ENCODE data around the gene ROPN1L. TPM values are rescaled to one million over a fixed set of nuclear protein-coding genes. Genes with fewer than 3 reads are reported as not detected.

Gene ROPN1L
- polyA plus RNA-seq, 1 donor from 2014 or later, result 0.52 TPM

- no peaks in the 10 kb centered on the region for H3K9me3 ChIP-seq (ENCODE audit: low read length)
- H3K4me3 ChIP-seq (ENCODE audit: low read length), result no peak overlapping the region
- no peak overlapping the region for H2AFZ ChIP-seq (ENCODE audit: low read depth, low read length)
- no peaks in the 10 kb centered on the region for H3K9me2 ChIP-seq (ENCODE audit: insufficient read depth, low read length)
- H3K36me3 ChIP-seq (ENCODE audit: insufficient read depth, low read length), result no peaks in the 10 kb centered on the region
- H3F3A ChIP-seq (ENCODE audit: insufficient read depth, low read length, poor library complexity, severe bottlenecking), result no peaks in the 10 kb centered on the region
- no peaks in the 10 kb centered on the region for H4K20me1 ChIP-seq (ENCODE audit: insufficient read depth)
- H3K79me2 ChIP-seq (replicated peaks; ENCODE audit: insufficient read depth, low read length), result no peaks in the 10 kb centered on the region
- no peaks in the 10 kb centered on the region for H3K27me3 ChIP-seq (ENCODE audit: insufficient read depth, low read depth, low read length)
- no peak for TF ChIP-seq REST (IDR thresholded peaks at IDR 0.05; ENCODE audit: borderline replicate concordance)
- TF ChIP-seq, protein P1, sequence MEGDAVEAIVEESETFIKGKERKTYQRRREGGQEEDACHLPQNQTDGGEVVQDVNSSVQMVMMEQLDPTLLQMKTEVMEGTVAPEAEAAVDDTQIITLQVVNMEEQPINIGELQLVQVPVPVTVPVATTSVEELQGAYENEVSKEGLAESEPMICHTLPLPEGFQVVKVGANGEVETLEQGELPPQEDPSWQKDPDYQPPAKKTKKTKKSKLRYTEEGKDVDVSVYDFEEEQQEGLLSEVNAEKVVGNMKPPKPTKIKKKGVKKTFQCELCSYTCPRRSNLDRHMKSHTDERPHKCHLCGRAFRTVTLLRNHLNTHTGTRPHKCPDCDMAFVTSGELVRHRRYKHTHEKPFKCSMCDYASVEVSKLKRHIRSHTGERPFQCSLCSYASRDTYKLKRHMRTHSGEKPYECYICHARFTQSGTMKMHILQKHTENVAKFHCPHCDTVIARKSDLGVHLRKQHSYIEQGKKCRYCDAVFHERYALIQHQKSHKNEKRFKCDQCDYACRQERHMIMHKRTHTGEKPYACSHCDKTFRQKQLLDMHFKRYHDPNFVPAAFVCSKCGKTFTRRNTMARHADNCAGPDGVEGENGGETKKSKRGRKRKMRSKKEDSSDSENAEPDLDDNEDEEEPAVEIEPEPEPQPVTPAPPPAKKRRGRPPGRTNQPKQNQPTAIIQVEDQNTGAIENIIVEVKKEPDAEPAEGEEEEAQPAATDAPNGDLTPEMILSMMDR (IDR thresholded peaks at IDR 0.05; ENCODE audit: poor library complexity, severe bottlenecking), result no peak
- TF ChIP-seq TAF1 (IDR thresholded peaks at IDR 0.05; ENCODE audit: low read depth), result no peak
- no peak for TF ChIP-seq RAD21 (conservative IDR thresholded peaks at IDR 0.05)
- TF ChIP-seq POLR2AphosphoS5 (IDR thresholded peaks at IDR 0.05), result no peak
- no peak for TF ChIP-seq MXI1 (conservative IDR thresholded peaks at IDR 0.05; ENCODE audit: poor library complexity, severe bottlenecking)
- TF ChIP-seq EZH2 (IDR thresholded peaks at IDR 0.05; ENCODE audit: borderline replicate concordance, insufficient read depth, low read length, poor library complexity, severe bottlenecking), result no peak
- TF ChIP-seq SMC3 (conservative IDR thresholded peaks at IDR 0.05; ENCODE audit: poor library complexity), result no peak
- no peak for TF ChIP-seq EP300 (conservative IDR thresholded peaks at IDR 0.05; ENCODE audit: poor library complexity, severe bottlenecking)
- H3K4me2 ChIP-seq (ENCODE audit: low read length), result no peak overlapping the region
- H3K27ac ChIP-seq (ENCODE audit: low read length), result no peak overlapping the region
- no peak overlapping the region for H3K9ac ChIP-seq (ENCODE audit: low read length)
Measured at GRCh38 chr5:10511741-10512640, 70.3 kb downstream of the ROPN1L start.

DNA sequence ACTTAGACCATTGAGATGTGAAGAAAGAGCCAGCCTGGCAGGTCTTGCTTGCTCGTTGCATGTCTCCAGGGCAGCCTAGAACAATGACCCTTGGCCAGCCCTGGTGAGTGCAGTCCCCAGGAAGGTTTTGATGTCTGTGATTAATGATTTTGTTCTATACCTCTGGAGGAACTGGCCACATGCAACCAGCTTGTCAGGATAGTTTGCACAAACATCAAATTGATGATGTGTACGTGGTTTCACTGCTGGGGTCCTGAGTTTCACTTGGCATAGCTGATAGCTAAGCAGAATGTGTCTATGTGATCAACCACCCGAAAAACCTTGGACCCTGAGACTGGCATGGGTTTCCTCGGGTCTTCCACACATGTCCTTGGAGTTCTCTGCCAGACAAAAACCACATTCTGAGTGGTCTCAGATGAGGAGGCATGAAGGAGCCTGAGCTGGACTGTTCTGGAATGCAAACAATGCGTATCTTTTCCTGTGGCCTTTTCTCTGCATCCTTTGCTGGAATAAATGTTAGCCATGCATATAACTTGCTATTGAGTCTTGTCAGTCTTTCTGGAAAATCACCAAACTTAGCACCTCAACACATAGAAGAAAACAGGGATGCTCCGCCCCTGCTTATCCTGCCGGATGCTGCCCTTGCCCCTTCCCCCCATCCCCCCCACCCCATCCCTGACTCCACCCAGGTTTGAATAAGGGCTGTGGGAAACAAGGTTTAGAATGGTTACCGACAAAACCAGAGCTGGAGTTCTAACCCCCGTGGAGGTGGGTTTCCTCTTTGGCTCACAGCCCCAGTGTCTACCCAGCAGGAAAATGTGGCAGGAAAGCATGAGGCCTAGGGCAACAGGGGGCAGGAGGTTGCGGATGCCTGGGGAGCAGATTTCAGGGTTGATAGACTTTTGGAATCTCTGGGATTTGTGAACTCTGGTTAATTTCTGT is 72.1 kb downstream of the ROPN1L start:
- Histone ChIP-seq H3K9me2 (ENCODE audit: insufficient read depth, low read length) (no peaks in the 10 kb centered on the region), H3K36me3 (ENCODE audit: insufficient read depth, low read length) (no peaks in the 10 kb centered on the region), H3K79me2 (replicated peaks; ENCODE audit: insufficient read depth, low read length) (no peaks in the 10 kb centered on the region), H4K20me1 (ENCODE audit: insufficient read depth) (no peaks in the 10 kb centered on the region), H3K4me2 (ENCODE audit: low read length) (no peak overlapping the region), H3K27me3 (ENCODE audit: insufficient read depth, low read depth, low read length) (no peaks in the 10 kb centered on the region), H3K9ac (ENCODE audit: low read length) (no peak overlapping the region), H3F3A (ENCODE audit: insufficient read depth, low read length, poor library complexity, severe bottlenecking) (no peaks in the 10 kb centered on the region), H3K9me3 (ENCODE audit: low read length) (no peaks in the 10 kb centered on the region), H3K27ac (ENCODE audit: low read length) (no peak overlapping the region), H3K4me3 (ENCODE audit: low read length) (no peak overlapping the region), H2AFZ (ENCODE audit: low read depth, low read length) (no peak overlapping the region)
- TF ChIP-seq REST (IDR thresholded peaks at IDR 0.05; ENCODE audit: borderline replicate concordance) (no peak), TAF1 (IDR thresholded peaks at IDR 0.05; ENCODE audit: low read depth) (no peak), EZH2 (IDR thresholded peaks at IDR 0.05; ENCODE audit: borderline replicate concordance, insufficient read depth, low read length, poor library complexity, severe bottlenecking) (no peak), EP300 (conservative IDR thresholded peaks at IDR 0.05; ENCODE audit: poor library complexity, severe bottlenecking) (no peak), POLR2AphosphoS5 (IDR thresholded peaks at IDR 0.05) (no peak)
- TF ChIP-seq, protein P1 (IDR thresholded peaks at IDR 0.05; ENCODE audit: poor library complexity, severe bottlenecking), result no peak
